Fibroblast of gingiva (primary cell): ENCODE data around the gene PRDX5.

Experiments
- DNase-seq: peaks from one replicate; pipeline ENCODE4 v3.0.0-alpha.2; 2011; ENCODE audit warnings: low read depth

Gene PRDX5

DNA sequence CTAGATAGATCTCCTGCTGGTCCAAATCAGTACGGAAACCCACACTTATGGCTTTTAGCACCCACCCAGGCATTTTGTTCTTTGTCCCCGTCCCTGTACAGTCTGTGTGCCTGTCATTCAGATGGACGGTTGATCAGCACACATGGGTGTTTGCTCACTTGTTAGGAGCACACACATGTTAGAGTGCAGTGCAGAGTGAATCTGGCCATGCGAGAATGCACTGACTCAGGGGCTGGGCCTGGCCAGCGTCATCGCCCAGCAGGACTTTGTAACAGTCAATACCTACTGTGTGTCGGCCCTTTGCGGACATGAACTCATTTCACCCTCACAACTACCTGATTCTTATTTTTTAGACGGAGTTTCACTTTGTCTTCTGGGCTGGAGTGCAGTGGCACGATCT lies 44.4 kb downstream of the PRDX5 start:
- no peak for DNase-seq

DNA sequence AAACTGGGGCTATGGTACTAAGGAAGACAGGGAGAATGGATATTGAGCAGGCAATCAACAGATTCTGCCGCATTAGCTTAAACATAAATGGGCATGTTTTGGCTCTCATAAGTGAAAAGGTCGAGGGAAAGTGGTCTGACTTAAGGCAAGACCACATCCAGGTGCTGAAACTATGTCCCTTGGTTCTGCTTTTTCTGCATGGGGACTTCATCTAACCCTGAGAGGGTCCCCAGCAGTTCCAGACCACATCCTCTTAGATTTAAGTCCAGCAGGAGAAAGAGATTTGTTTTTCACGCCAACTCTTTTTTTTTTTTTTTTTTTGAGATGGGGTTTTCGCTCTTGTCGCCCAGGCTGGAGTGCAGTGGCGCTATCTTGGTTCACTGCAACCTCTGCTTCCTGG lies 46.5 kb downstream of the PRDX5 start:
- no peak for DNase-seq

- DNase-seq: no peak
Measured at GRCh38 chr11:64364911-64365310, 47.0 kb downstream of the PRDX5 start.

DNA sequence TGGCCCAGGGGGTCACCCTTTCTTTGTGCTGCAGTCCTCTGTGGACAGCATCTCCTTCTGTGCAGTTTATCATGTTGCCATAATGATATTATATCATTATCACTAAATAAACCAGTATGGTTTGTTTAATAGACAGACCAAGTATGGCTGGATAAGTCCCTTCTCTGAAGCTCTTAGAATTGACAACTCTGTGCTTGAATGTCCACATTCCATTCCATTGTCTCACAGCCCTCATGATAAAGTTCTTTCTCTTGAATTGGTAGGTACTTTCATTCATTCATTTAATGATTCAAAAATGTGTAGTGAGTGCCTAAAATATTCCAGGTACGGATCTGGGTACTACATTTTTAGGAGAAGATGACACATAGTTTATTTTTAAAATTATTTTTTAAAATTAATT lies 48.8 kb downstream of the PRDX5 start:
- no peak for DNase-seq

GRCh38 chr11:64367931-64368672 lies 50.2 kb downstream of the PRDX5 start:
- DNase-seq: no peak

DNA sequence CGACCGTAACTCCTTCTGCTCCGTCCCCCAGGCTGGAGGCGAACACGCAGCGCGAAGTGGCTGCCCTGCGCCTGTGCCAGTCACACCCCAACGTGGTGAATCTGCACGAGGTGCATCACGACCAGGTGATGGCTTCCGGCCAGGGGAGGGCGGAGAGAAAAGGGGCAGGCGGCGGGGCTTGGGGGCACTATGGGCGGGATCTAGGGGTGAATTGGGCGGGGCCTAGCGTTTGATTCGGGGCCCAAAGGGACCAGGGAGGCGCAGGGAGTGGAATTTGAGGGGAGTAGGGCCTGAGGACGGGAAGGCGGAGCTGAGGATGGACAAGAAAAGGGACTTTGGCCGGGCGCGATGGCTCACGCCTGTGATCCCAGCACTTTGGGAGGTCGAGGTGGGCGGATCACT lies 50.8 kb downstream of the PRDX5 start:
- no peak for DNase-seq

DNA sequence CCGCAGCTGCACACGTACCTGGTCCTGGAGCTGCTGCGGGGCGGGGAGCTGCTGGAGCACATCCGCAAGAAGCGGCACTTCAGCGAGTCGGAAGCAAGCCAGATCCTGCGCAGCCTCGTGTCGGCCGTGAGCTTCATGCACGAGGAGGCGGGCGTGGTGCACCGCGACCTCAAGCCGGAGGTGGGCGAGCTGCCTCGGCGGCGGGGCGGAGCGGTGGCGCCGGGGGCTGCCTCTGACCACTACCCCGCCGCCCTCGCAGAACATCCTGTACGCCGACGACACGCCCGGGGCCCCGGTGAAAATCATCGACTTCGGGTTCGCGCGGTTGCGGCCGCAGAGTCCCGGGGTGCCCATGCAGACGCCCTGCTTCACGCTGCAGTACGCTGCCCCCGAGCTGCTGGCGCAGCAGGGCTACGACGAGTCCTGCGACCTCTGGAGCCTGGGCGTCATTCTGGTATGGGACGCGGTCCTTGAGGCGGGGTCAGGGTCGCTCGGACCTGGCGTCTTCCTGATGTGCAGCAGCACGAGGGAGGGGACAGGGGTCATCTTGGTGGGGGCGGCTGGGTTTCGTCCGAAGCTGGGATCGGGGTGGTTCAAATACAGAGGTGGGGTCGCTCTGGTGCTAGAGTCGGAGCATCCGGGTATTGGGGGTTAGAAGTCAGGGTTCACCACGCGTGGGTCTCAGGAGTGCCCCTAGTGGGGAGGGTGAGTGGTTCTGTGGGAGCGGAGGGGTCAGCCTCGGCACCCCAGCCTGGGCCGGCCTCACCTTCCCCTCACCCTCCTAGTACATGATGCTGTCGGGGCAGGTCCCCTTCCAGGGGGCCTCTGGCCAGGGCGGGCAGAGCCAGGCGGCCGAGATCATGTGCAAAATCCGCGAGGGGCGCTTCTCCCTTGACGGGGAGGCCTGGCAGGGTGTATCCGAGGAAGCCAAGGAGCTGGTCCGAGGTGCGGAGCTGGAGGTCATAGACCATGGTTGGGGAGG lies 51.8 kb downstream of the PRDX5 start:
- no peak for DNase-seq

DNA sequence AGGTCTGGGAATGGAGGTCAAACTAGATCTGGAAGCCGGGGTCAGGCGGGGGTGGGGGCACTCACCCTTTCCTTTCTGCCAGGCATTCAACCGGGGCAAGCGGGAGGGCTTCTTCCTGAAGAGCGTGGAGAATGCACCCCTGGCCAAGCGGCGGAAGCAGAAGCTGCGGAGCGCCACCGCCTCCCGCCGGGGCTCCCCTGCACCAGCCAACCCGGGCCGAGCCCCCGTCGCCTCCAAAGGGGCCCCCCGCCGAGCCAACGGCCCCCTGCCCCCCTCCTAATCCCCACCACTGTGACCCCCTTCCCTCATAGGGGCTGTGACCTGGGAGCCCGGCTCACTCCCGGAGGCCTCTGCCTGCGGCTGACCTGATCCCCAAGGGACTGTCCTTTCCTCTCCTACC lies 53.3 kb downstream of the PRDX5 start:
- DNase-seq: no peak
